Fibroblast of lung (primary cell): Measurements from ENCODE around the gene SOX10. TPM values are rescaled to one million over a fixed set of nuclear protein-coding genes. Genes with fewer than 3 reads are reported as not detected.

Experiments
- DNase-seq, 2 donors: peaks; one replicate each; pipeline versions ENCODE4 v3.0.0 to v3.0.0-alpha.2; 2010; ENCODE audit warnings: low read depth in 2 of 2
- H2AFZ ChIP-seq: 2 replicates; pipeline ENCODE4 v1.5.1; 2012; ENCODE audit warnings: low read length, control low read depth, inconsistent platforms
- H3K27ac ChIP-seq: 2 replicates; pipeline ENCODE4 v1.5.1; 2011; ENCODE audit warnings: low read length, control low read depth; ENCODE audit not compliant: insufficient read depth
- H3K27me3 ChIP-seq: 2 replicates; pipeline ENCODE4 v1.5.1; 2011; ENCODE audit warnings: mild to moderate bottlenecking, low read length; ENCODE audit not compliant: control insufficient read depth, insufficient read depth
- H3K36me3 ChIP-seq: 2 replicates; pipeline ENCODE4 v1.5.1; 2011; ENCODE audit warnings: low read length; ENCODE audit not compliant: control insufficient read depth, insufficient read depth
- H3K4me1 ChIP-seq: 2 replicates; pipeline ENCODE4 v1.5.1; 2011; ENCODE audit warnings: low read length; ENCODE audit not compliant: control insufficient read depth, insufficient read depth; ENCODE audit errors: extremely low read depth
- H3K4me2 ChIP-seq: 2 replicates; pipeline ENCODE4 v1.5.1; 2011; ENCODE audit warnings: low read length, control low read depth; ENCODE audit not compliant: insufficient read depth; ENCODE audit errors: extremely low read depth
- H3K4me3 ChIP-seq, 4 experiments: fragments of 200-600 bp in 1 of 4; sonication (generic) in 1 of 4; replicated peaks in 1 of 4; 2 replicates each; pipeline ENCODE4 v1.5.1; 2011 to 2016; ENCODE audit warnings: low read length in 4 of 4, low read depth in 3 of 4, mild to moderate bottlenecking in 3 of 4, control low read depth in 2 of 4, inconsistent platforms in 1 of 4, mixed read lengths in 1 of 4; ENCODE audit not compliant: insufficient read depth in 1 of 4; ENCODE audit errors: control extremely low read depth in 1 of 4
- H3K79me2 ChIP-seq: 2 replicates; pipeline ENCODE4 v1.5.1; 2012; ENCODE audit warnings: mild to moderate bottlenecking, low read length, inconsistent platforms; ENCODE audit not compliant: control insufficient read depth, insufficient read depth
- H3K9ac ChIP-seq: 2 replicates; pipeline ENCODE4 v1.5.1; 2011; ENCODE audit warnings: mild to moderate bottlenecking, low read length, control low read depth; ENCODE audit not compliant: insufficient read depth
- H3K9me3 ChIP-seq: 2 replicates; pipeline ENCODE4 v1.5.1; 2012; ENCODE audit warnings: low read depth, low read length; ENCODE audit not compliant: control insufficient read depth, insufficient read depth
- H4K20me1 ChIP-seq: 2 replicates; pipeline ENCODE4 v1.5.1; 2011; ENCODE audit warnings: low read length; ENCODE audit not compliant: control insufficient read depth, insufficient read depth; ENCODE audit errors: extremely low read depth
- CTCF ChIP-seq, 2 donors: IDR thresholded peaks in 1 of 2; conservative IDR thresholded peaks in 1 of 2; 1 replicate in 1 of 2; 2 replicates in 1 of 2; pipeline ENCODE4 v1.5.1; 2011 to 2012; ENCODE audit warnings: low read length in 2 of 2, control low read depth in 1 of 2, inconsistent platforms in 1 of 2, low read depth in 1 of 2, mild to moderate bottlenecking in 1 of 2
- EZH2 ChIP-seq: IDR thresholded peaks from 2 replicates; pipeline ENCODE4 v1.5.1; 2012; ENCODE audit warnings: low read length, control low read depth, mild to moderate bottlenecking; ENCODE audit errors: missing control alignments
- polyA plus RNA-seq, 2 donors: library from polyadenylated mRNA; depleted of rRNA in 1 of 2; stranded (reverse) in 1 of 2; unstranded in 1 of 2; fragments of >200 nt; gene quantifications; 2 replicates each; pipeline ENCODE4 v1.2.1, GENCODE V29; 2011 to 2012; ENCODE audit warnings: missing spikeins in 1 of 2
- total RNA-seq: library from RNA; depleted of rRNA; stranded (reverse); fragments of >200 nt; gene quantifications from 2 replicates; pipeline ENCODE4 v1.2.1, GENCODE V29; 2014

Gene SOX10
- total and polyA plus RNA-seq, 2 donors (not counting 1 experiment from before 2014, with no cell fraction given): not detected

GRCh38 chr22:37995460-37995859, 11.1 kb upstream of the SOX10 start:
- Histone ChIP-seq H3K4me2 (no peak overlapping the region), H3K27me3 (peaks cover 4% of the 10 kb centered on the region), H2AFZ (no peak overlapping the region), H3K36me3 (no peaks in the 10 kb centered on the region), H3K9me3 (no peaks in the 10 kb centered on the region), H3K4me3 (no peak overlapping the region), H3K79me2 (no peaks in the 10 kb centered on the region), H3K9ac (no peak overlapping the region), H4K20me1 (no peaks in the 10 kb centered on the region), H3K27ac (no peak overlapping the region), H3K4me1 (no peaks in the 10 kb centered on the region)
- TF ChIP-seq EZH2 (no peak), CTCF (conservative IDR thresholded peaks at IDR 0.05 in 1 of 2, IDR thresholded peaks at IDR 0.05 in 1 of 2; ENCODE audit: low read depth in 1 of 2, low read length in 2 of 2) (no peak)
- no peak for DNase-seq

GRCh38 chr22:37994982-37995381, 10.6 kb upstream of the SOX10 start:
- no peaks in the 10 kb centered on the region for H3K79me2 ChIP-seq
- TF ChIP-seq CTCF (conservative IDR thresholded peaks at IDR 0.05 in 1 of 2, IDR thresholded peaks at IDR 0.05 in 1 of 2; ENCODE audit: low read depth in 1 of 2, low read length in 2 of 2): no peak
- TF ChIP-seq EZH2: no peak
- H3K9ac ChIP-seq: no peak overlapping the region
- no peaks in the 10 kb centered on the region for H3K9me3 ChIP-seq
- H3K4me2 ChIP-seq: no peak overlapping the region
- no peak for DNase-seq
- H2AFZ ChIP-seq: no peak overlapping the region
- no peaks in the 10 kb centered on the region for H4K20me1 ChIP-seq
- H3K4me1 ChIP-seq: no peaks in the 10 kb centered on the region
- no peak overlapping the region for H3K4me3 ChIP-seq
- H3K27ac ChIP-seq: no peak overlapping the region
- H3K36me3 ChIP-seq: no peaks in the 10 kb centered on the region
- peaks cover 4% of the 10 kb centered on the region for H3K27me3 ChIP-seq

GRCh38 chr22:37994049-37994448, 9.7 kb upstream of the SOX10 start:
- H3K79me2 ChIP-seq: no peaks in the 10 kb centered on the region

More at GRCh38 chr22:37994049-37994448, 9.7 kb upstream of the SOX10 start:
- no peak overlapping the region for H3K4me2 ChIP-seq
- H3K27ac ChIP-seq: no peak overlapping the region
- H3K4me1 ChIP-seq: no peaks in the 10 kb centered on the region
- no peaks in the 10 kb centered on the region for H3K36me3 ChIP-seq
- peaks cover 4% of the 10 kb centered on the region for H3K27me3 ChIP-seq
- H3K4me3 ChIP-seq: no peak overlapping the region
- H2AFZ ChIP-seq: no peak overlapping the region
- no peak overlapping the region for H3K9ac ChIP-seq
- H4K20me1 ChIP-seq: no peaks in the 10 kb centered on the region
- TF ChIP-seq EZH2 (no peak), CTCF (conservative IDR thresholded peaks at IDR 0.05 in 1 of 2, IDR thresholded peaks at IDR 0.05 in 1 of 2; ENCODE audit: low read depth in 1 of 2, low read length in 2 of 2) (no peak)
- no peak for DNase-seq
- no peaks in the 10 kb centered on the region for H3K9me3 ChIP-seq
